WTC11 (cell line): ENCODE data around the gene ABCG1.

Experiments
- ATF6 ChIP-seq: sonication (generic); formaldehyde crosslinking; IDR thresholded peaks from 2 replicates; pipeline ENCODE4 v1.8.1; 2023; ENCODE audit warnings: mild to moderate bottlenecking, missing genetic modification reagents
- E2F4 ChIP-seq: sonication (generic); formaldehyde crosslinking; IDR thresholded peaks from 2 replicates; pipeline ENCODE4 v1.8.1; 2022; ENCODE audit warnings: low read depth, mild to moderate bottlenecking, moderate library complexity, missing genetic modification reagents, borderline replicate concordance
- FOXK1 ChIP-seq: sonication (generic); formaldehyde crosslinking; IDR thresholded peaks from 2 replicates; pipeline ENCODE4 v1.8.0; 2022; ENCODE audit warnings: mild to moderate bottlenecking, moderate library complexity, missing genetic modification reagents
- IRF2 ChIP-seq: sonication (generic); formaldehyde crosslinking; IDR thresholded peaks from 2 replicates; pipeline ENCODE4 v1.8.0; 2022; ENCODE audit warnings: low read depth, missing genetic modification reagents, borderline replicate concordance
- SP1 ChIP-seq: sonication (generic); formaldehyde crosslinking; conservative IDR thresholded peaks from 2 replicates; pipeline ENCODE4 v1.8.1; 2022; ENCODE audit warnings: missing genetic modification reagents
- ZNF263 ChIP-seq: sonication (generic); formaldehyde crosslinking; IDR thresholded peaks from 2 replicates; pipeline ENCODE4 v1.8.1; 2022; ENCODE audit warnings: low read depth, mild to moderate bottlenecking, moderate library complexity, missing genetic modification reagents
- ZNF512 ChIP-seq: sonication (generic); formaldehyde crosslinking; IDR thresholded peaks from 2 replicates; pipeline ENCODE4 v1.8.1; 2022; ENCODE audit warnings: missing genetic modification reagents, borderline replicate concordance
- TF ChIP-seq, protein P1 (sequence below): sonication (generic); formaldehyde crosslinking; IDR thresholded peaks from 2 replicates; pipeline ENCODE4 v1.8.1; 2022; ENCODE audit warnings: mild to moderate bottlenecking, moderate library complexity, missing genetic modification reagents
- TF ChIP-seq, protein P2 (sequence below): sonication (generic); formaldehyde crosslinking; IDR thresholded peaks from 2 replicates; pipeline ENCODE4 v1.8.0; 2022; ENCODE audit warnings: missing genetic modification reagents
- TF ChIP-seq, protein P3 (sequence below): fragments of 200-600 bp; IDR thresholded peaks from 2 replicates; pipeline ENCODE4 v1.8.0; 2022; ENCODE audit warnings: antibody characterized with exemption
- TF ChIP-seq, protein P4 (sequence below): sonication (generic); formaldehyde crosslinking; IDR thresholded peaks from 2 replicates; pipeline ENCODE4 v1.8.1; 2023; ENCODE audit warnings: mild to moderate bottlenecking, missing genetic modification reagents, moderate library complexity
- TF ChIP-seq, protein P5 (sequence below): sonication (generic); formaldehyde crosslinking; IDR thresholded peaks from 2 replicates; pipeline ENCODE4 v1.8.0; 2022; ENCODE audit warnings: mild to moderate bottlenecking, missing genetic modification reagents

GRCh38 chr21:42199868-42200463, 19.0 kb upstream of the ABCG1 start:
- TF ChIP-seq, protein P1, sequence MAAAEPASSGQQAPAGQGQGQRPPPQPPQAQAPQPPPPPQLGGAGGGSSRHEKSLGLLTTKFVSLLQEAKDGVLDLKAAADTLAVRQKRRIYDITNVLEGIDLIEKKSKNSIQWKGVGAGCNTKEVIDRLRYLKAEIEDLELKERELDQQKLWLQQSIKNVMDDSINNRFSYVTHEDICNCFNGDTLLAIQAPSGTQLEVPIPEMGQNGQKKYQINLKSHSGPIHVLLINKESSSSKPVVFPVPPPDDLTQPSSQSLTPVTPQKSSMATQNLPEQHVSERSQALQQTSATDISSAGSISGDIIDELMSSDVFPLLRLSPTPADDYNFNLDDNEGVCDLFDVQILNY (CRISPR knock-in tag), result no peak
- TF ChIP-seq IRF2 (CRISPR knock-in tag), result no peak
- TF ChIP-seq, protein P2, sequence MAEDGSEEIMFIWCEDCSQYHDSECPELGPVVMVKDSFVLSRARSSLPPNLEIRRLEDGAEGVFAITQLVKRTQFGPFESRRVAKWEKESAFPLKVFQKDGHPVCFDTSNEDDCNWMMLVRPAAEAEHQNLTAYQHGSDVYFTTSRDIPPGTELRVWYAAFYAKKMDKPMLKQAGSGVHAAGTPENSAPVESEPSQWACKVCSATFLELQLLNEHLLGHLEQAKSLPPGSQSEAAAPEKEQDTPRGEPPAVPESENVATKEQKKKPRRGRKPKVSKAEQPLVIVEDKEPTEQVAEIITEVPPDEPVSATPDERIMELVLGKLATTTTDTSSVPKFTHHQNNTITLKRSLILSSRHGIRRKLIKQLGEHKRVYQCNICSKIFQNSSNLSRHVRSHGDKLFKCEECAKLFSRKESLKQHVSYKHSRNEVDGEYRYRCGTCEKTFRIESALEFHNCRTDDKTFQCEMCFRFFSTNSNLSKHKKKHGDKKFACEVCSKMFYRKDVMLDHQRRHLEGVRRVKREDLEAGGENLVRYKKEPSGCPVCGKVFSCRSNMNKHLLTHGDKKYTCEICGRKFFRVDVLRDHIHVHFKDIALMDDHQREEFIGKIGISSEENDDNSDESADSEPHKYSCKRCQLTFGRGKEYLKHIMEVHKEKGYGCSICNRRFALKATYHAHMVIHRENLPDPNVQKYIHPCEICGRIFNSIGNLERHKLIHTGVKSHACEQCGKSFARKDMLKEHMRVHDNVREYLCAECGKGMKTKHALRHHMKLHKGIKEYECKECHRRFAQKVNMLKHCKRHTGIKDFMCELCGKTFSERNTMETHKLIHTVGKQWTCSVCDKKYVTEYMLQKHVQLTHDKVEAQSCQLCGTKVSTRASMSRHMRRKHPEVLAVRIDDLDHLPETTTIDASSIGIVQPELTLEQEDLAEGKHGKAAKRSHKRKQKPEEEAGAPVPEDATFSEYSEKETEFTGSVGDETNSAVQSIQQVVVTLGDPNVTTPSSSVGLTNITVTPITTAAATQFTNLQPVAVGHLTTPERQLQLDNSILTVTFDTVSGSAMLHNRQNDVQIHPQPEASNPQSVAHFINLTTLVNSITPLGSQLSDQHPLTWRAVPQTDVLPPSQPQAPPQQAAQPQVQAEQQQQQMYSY (CRISPR knock-in tag), result no peak
- TF ChIP-seq, protein P3, sequence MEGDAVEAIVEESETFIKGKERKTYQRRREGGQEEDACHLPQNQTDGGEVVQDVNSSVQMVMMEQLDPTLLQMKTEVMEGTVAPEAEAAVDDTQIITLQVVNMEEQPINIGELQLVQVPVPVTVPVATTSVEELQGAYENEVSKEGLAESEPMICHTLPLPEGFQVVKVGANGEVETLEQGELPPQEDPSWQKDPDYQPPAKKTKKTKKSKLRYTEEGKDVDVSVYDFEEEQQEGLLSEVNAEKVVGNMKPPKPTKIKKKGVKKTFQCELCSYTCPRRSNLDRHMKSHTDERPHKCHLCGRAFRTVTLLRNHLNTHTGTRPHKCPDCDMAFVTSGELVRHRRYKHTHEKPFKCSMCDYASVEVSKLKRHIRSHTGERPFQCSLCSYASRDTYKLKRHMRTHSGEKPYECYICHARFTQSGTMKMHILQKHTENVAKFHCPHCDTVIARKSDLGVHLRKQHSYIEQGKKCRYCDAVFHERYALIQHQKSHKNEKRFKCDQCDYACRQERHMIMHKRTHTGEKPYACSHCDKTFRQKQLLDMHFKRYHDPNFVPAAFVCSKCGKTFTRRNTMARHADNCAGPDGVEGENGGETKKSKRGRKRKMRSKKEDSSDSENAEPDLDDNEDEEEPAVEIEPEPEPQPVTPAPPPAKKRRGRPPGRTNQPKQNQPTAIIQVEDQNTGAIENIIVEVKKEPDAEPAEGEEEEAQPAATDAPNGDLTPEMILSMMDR, result no peak
- TF ChIP-seq, protein P4, sequence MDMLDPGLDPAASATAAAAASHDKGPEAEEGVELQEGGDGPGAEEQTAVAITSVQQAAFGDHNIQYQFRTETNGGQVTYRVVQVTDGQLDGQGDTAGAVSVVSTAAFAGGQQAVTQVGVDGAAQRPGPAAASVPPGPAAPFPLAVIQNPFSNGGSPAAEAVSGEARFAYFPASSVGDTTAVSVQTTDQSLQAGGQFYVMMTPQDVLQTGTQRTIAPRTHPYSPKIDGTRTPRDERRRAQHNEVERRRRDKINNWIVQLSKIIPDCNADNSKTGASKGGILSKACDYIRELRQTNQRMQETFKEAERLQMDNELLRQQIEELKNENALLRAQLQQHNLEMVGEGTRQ (CRISPR knock-in tag), result no peak
- TF ChIP-seq, protein P5, sequence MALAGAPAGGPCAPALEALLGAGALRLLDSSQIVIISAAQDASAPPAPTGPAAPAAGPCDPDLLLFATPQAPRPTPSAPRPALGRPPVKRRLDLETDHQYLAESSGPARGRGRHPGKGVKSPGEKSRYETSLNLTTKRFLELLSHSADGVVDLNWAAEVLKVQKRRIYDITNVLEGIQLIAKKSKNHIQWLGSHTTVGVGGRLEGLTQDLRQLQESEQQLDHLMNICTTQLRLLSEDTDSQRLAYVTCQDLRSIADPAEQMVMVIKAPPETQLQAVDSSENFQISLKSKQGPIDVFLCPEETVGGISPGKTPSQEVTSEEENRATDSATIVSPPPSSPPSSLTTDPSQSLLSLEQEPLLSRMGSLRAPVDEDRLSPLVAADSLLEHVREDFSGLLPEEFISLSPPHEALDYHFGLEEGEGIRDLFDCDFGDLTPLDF (CRISPR knock-in tag), result no peak
- no peak for TF ChIP-seq SP1
- no peak for TF ChIP-seq ZNF263 (CRISPR knock-in tag)
- TF ChIP-seq ZNF512 (CRISPR knock-in tag), result no peak
- TF ChIP-seq E2F4 (CRISPR knock-in tag), result no peak
- no peak for TF ChIP-seq FOXK1 (CRISPR knock-in tag)
- no peak for TF ChIP-seq ATF6 (CRISPR knock-in tag)
